Transverse colon (tissue), 4 donors: ENCODE results near the gene MYB. TPM values are rescaled to one million over a fixed set of nuclear protein-coding genes. Genes with fewer than 3 reads are reported as not detected.

ENCODE experiments used
- DNase-seq: peaks from one replicate; pipeline ENCODE4 v3.0.0-alpha.2; 2019
- H3K27ac ChIP-seq, 4 donors: fragments of 200-600 bp; sonication (generic); 2 replicates each; pipeline ENCODE4 v1.5.1; 2016 to 2018; ENCODE audit warnings: inconsistent platforms in 4 of 4
- H3K27me3 ChIP-seq: fragments of 200-600 bp; sonication (generic); 2 replicates; pipeline ENCODE4 v1.5.1; 2017; ENCODE audit warnings: inconsistent platforms
- H3K36me3 ChIP-seq, 4 donors: fragments of 200-600 bp; sonication (generic); 2 replicates each; pipeline ENCODE4 v1.5.1; 2017 to 2019; ENCODE audit warnings: inconsistent platforms in 4 of 4
- H3K4me1 ChIP-seq, 4 donors: fragments of 200-600 bp; sonication (generic); 2 replicates each; pipeline ENCODE4 v1.5.1; 2017 to 2020; ENCODE audit warnings: inconsistent platforms in 4 of 4
- H3K4me3 ChIP-seq, 4 donors: fragments of 200-600 bp; sonication (generic); 1 replicate in 1 of 4; 2 replicates in 3 of 4; pipeline versions ENCODE4 v1.5.1 to v1.6.1; 2017 to 2019; ENCODE audit warnings: inconsistent platforms in 4 of 4
- H3K9me3 ChIP-seq, 2 donors: fragments of 200-600 bp; sonication (generic); 2 replicates each; pipeline ENCODE4 v1.5.1; 2017 to 2019; ENCODE audit warnings: inconsistent platforms in 2 of 2
- CTCF ChIP-seq, 5 experiments: fragments of 200-600 bp in 3 of 5; fragments of 450-650 bp in 2 of 5; sonication (generic) in 3 of 5; IDR thresholded peaks; 1 replicate in 2 of 5; 2 replicates in 3 of 5; pipeline ENCODE4 v1.5.1; 2016 to 2017; ENCODE audit warnings: antibody characterized with exemption in 5 of 5, inconsistent platforms in 3 of 5, mild to moderate bottlenecking in 2 of 5, moderate library complexity in 1 of 5
- EP300 ChIP-seq: sonication (generic); formaldehyde crosslinking; IDR thresholded peaks from one replicate; pipeline ENCODE4 v1.6.1; 2017; ENCODE audit warnings: antibody characterized with exemption, low read depth
- POLR2A ChIP-seq: fragments of 450-650 bp; IDR thresholded peaks from one replicate; pipeline ENCODE4 v1.6.1; 2016; ENCODE audit warnings: antibody characterized with exemption, mild to moderate bottlenecking, moderate library complexity
- POLR2AphosphoS5 ChIP-seq, 3 donors: sonication (generic); formaldehyde crosslinking; IDR thresholded peaks; one replicate each; pipeline ENCODE4 v1.6.1; 2016; ENCODE audit warnings: antibody characterized with exemption in 3 of 3
- WGBS, 2 donors: methylation state at CpG; one replicate each; pipeline ENCODE4 v1.1.5; 2018; ENCODE audit warnings: low coverage in 1 of 2; 5-methylcytosine and 5-hydroxymethylcytosine counted together
- in situ Hi-C, 4 donors: fragments of 200-750 bp; cut with MboI; loops; one replicate each; pipeline versions ENCODE4 v1.15.0 to v1.15.1; 2017; ENCODE audit warnings: low sequenced_read_pairs in 3 of 4, low pct_ligation_motif_present in 1 of 4, low pct_unique_long_range_greater_than_20kb in 1 of 4
- intact Hi-C: fragments of 100-400 bp; cut with DNase I; formaldehyde crosslinking; loops from one replicate; pipeline ENCODE4 v1.15.1; 2023; ENCODE audit warnings: low total_unique reads
- total RNA-seq, 4 donors: library from RNA; depleted of rRNA; stranded (reverse); fragments of >200 nt; gene quantifications; one replicate each; pipeline ENCODE4 v1.1.0, GENCODE V29; 2016

The MYB gene
- total RNA-seq, 4 donors from 2014 or later = 20.9 to 64.1 (median 46.6) TPM

GRCh38 chr6:135212020-135212806, 31.1 kb downstream of the MYB start:
- H3K27ac ChIP-seq = peak overlapping the region in 2 of 4 donors; percentile 1 to 6
- TF ChIP-seq POLR2AphosphoS5 (IDR thresholded peaks at IDR 0.05) = no peak
- no peak for TF ChIP-seq EP300
- TF ChIP-seq CTCF (IDR thresholded peaks at IDR 0.05) = no peak
- TF ChIP-seq POLR2A = no peak
- H3K9me3 ChIP-seq = no peaks in the 10 kb centered on the region
- DNase-seq = no peak
- intact Hi-C loops (no loop called here), in situ Hi-C loops (no loop called here)
- peaks cover 0 to 3% (median 0%) of the 10 kb centered on the region in 4 donors for H3K36me3 ChIP-seq
- H3K4me1 ChIP-seq = peaks cover 0 to 7% (median 0%) of the 10 kb centered on the region in 4 donors
- no peaks in the 10 kb centered on the region for H3K27me3 ChIP-seq
- 26 to 33% methylated on average over 3 of the region's 3 CpGs for WGBS, 2 donors
- H3K4me3 ChIP-seq = no peak overlapping the region

GRCh38 chr6:135212935-135213334, 31.8 kb downstream of the MYB start:
- 63 to 78% methylated on average over 4 to 5 of the region's 5 CpGs for WGBS, 2 donors
- TF ChIP-seq EP300 = no peak
- TF ChIP-seq CTCF (IDR thresholded peaks at IDR 0.05) = no peak
- TF ChIP-seq POLR2AphosphoS5 (IDR thresholded peaks at IDR 0.05) = no peak
- TF ChIP-seq POLR2A = no peak
- peak overlapping the region in 1 of 4 donors; percentile 1 for H3K27ac ChIP-seq
- peaks cover 0 to 3% (median 0%) of the 10 kb centered on the region in 4 donors for H3K36me3 ChIP-seq
- no peak overlapping the region for H3K4me3 ChIP-seq
- no peak for DNase-seq
- no peaks in the 10 kb centered on the region for H3K27me3 ChIP-seq
- H3K9me3 ChIP-seq = no peaks in the 10 kb centered on the region
- H3K4me1 ChIP-seq = peaks cover 0 to 7% (median 0%) of the 10 kb centered on the region in 4 donors
- in situ Hi-C loops (no loop called here), intact Hi-C loops (no loop called here)

DNA sequence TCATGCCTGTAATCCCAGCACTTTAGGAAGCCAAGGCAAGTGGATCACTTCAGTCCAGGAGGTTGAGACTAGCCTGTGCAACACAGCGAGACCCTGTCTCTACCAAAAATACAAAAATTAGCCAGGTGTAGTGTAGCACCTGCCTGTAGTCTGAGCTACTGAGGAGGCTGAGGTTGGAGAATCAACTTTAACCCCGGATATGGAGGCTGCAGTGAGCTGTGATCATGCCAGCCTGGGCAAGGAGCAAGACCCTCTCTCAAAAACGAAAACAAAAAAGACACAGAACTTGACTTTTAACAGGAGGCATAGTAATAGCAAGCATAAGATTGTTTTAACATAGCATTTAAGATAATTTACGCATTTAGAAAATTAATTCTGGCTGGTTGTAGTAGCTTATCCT, 32.5 kb downstream of the MYB start:
- no peaks in the 10 kb centered on the region for H3K27me3 ChIP-seq
- H3K9me3 ChIP-seq = no peaks in the 10 kb centered on the region
- H3K4me3 ChIP-seq = no peak overlapping the region
- peaks cover 0 to 3% (median 0%) of the 10 kb centered on the region in 4 donors for H3K36me3 ChIP-seq
- no peak for DNase-seq
- in situ Hi-C loops = no loop called here
- no peak overlapping the region for H3K27ac ChIP-seq
- TF ChIP-seq EP300 (no peak), CTCF (IDR thresholded peaks at IDR 0.05) (no peak), POLR2AphosphoS5 (IDR thresholded peaks at IDR 0.05) (no peak), POLR2A (no peak)
- H3K4me1 ChIP-seq = peaks cover 0 to 7% (median 0%) of the 10 kb centered on the region in 4 donors
- WGBS, 2 donors = 80 to 95% methylated on average over 4 of the region's 4 CpGs
- intact Hi-C loops = no loop called here

DNA sequence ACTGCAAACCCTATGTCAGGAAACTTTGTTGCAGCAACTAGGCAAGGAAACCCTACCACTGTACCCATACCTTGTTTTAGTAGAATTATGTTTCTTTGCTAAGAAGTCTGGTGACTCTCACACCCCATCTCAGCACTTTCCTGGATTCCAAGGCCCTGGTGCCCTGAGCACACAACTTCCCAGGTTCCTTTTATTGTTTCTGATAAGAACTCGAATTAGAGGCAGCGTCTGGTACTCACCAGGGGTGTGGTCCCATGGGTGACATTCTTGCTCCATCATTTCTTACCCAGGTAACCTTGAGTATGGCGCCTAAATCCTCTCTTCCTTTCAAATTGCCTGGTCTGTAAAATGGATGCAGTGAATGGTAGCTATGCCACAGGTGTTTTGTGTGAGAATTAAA, 34.1 kb downstream of the MYB start:
- TF ChIP-seq POLR2A (no peak), POLR2AphosphoS5 (IDR thresholded peaks at IDR 0.05) (no peak), CTCF (IDR thresholded peaks at IDR 0.05) (no peak), EP300 (no peak)
- DNase-seq = no peak
- H3K27me3 ChIP-seq = no peaks in the 10 kb centered on the region
- in situ Hi-C loops = no loop called here
- 76 to 79% methylated on average over 3 of the region's 3 CpGs for WGBS, 2 donors
- H3K36me3 ChIP-seq = peaks cover 0 to 3% (median 0%) of the 10 kb centered on the region in 4 donors
- no peak overlapping the region for H3K27ac ChIP-seq
- H3K4me3 ChIP-seq = no peak overlapping the region
- H3K4me1 ChIP-seq = peaks cover 0 to 4% (median 0%) of the 10 kb centered on the region in 4 donors
- no peaks in the 10 kb centered on the region for H3K9me3 ChIP-seq
- intact Hi-C loops = no loop called here
